HepG2 (cell line): Measurements from ENCODE around the gene KDELR3. TPM values are rescaled to one million over a fixed set of nuclear protein-coding genes. Genes with fewer than 3 reads are reported as not detected.

Source experiments
- ATAC-seq: fragments of 200-7000 bp; cut with Tn5 transposase; 3 replicates; pipeline ENCODE4 v1.9.1; 2020; ENCODE audit warnings: mild to moderate bottlenecking, moderate library complexity
- BruUV-seq: library from RNA; stranded (reverse); fragments of 400-500 nt; replicated peaks from 2 replicates; lab custom pipeline; 2021; lab: Mats Ljungman, UMichigan
- CTCF ChIA-PET: fragments of 300-600 bp; formaldehyde crosslinking; extraction: SDS; loops from one replicate; lab custom pipeline; 2021; ENCODE audit warnings: low total read pairs, inconsistent platforms, low intra/inter-chr PET ratio; lab: Yijun Ruan, JAX
- POLR2A ChIA-PET: fragments of 350-600 bp; sonication (Branson Sonifier 250); formaldehyde crosslinking; loops from one replicate; lab custom pipeline; 2020; ENCODE audit warnings: antibody characterized with exemption, inconsistent platforms; lab: Yijun Ruan, JAX
- DNase-seq: peaks from one replicate; pipeline ENCODE4 v3.0.0-alpha.2; 2015; ENCODE audit warnings: low spot score
- FAIRE-seq: peaks from 3 replicates; lab custom pipeline; 2011; peaks lifted over from hg19 to GRCh38; lab: Jason Lieb, UNC
- H2AFZ ChIP-seq: one replicate; pipeline ENCODE4 v1.6.1; 2011; ENCODE audit warnings: low read length, inconsistent platforms
- H3K27ac ChIP-seq: fragments of 300-600 bp; 3 replicates; pipeline ENCODE4 v1.8.0; 2011; ENCODE audit warnings: mixed run types, mild to moderate bottlenecking, mixed read lengths, low read length, inconsistent platforms; ENCODE audit not compliant: insufficient read depth; ENCODE audit errors: extremely low read length
- H3K27me3 ChIP-seq, 2 experiments: fragments of 200-600 bp in 1 of 2; 2 replicates in 1 of 2; 3 replicates in 1 of 2; pipeline versions ENCODE4 v1.6.0 to v1.8.0; 2011; ENCODE audit warnings: low read length in 2 of 2, mild to moderate bottlenecking in 2 of 2, moderate library complexity in 2 of 2, inconsistent platforms in 1 of 2; ENCODE audit not compliant: insufficient read depth in 2 of 2, control insufficient read depth in 1 of 2
- H3K36me3 ChIP-seq, 2 experiments: fragments of 200-600 bp in 1 of 2; replicated peaks in 1 of 2; 2 replicates in 1 of 2; 3 replicates in 1 of 2; pipeline versions ENCODE4 v1.5.1 to v1.8.0; 2011; ENCODE audit warnings: low read length in 2 of 2, inconsistent platforms in 1 of 2; ENCODE audit not compliant: insufficient read depth in 2 of 2, control insufficient read depth in 1 of 2
- H3K4me1 ChIP-seq: 2 replicates; pipeline ENCODE4 v1.5.1; 2012; ENCODE audit warnings: low read length, inconsistent platforms; ENCODE audit not compliant: insufficient read depth
- H3K4me2 ChIP-seq: 2 replicates; pipeline ENCODE4 v1.6.0; 2011; ENCODE audit warnings: low read depth, low read length, inconsistent platforms
- H3K4me3 ChIP-seq, 3 experiments: fragments of 200-600 bp in 1 of 3; sonication (generic), shearing (Covaris generic) in 1 of 3; replicated peaks in 1 of 3; 2 replicates each; pipeline ENCODE4 v1.5.1; 2011 to 2016; ENCODE audit warnings: low read length in 3 of 3, inconsistent platforms in 2 of 3, low read depth in 2 of 3, mild to moderate bottlenecking in 2 of 3, control low read depth in 1 of 3, mixed read lengths in 1 of 3; ENCODE audit not compliant: insufficient read depth in 1 of 3
- H3K79me2 ChIP-seq: one replicate; pipeline ENCODE4 v1.6.1; 2011; ENCODE audit warnings: low read length, inconsistent platforms; ENCODE audit not compliant: insufficient read depth
- H3K9ac ChIP-seq: 2 replicates; pipeline ENCODE4 v1.6.0; 2011; ENCODE audit warnings: mild to moderate bottlenecking, low read depth, low read length, inconsistent platforms; ENCODE audit not compliant: insufficient read depth
- H3K9me3 ChIP-seq: 2 replicates; pipeline ENCODE4 v1.5.1; 2012; ENCODE audit warnings: mild to moderate bottlenecking, low read length
- H4K20me1 ChIP-seq: 2 replicates; pipeline ENCODE4 v1.6.0; 2011; ENCODE audit warnings: inconsistent platforms, mild to moderate bottlenecking, low read length, moderate library complexity; ENCODE audit not compliant: insufficient read depth
- HES4 ChIP-seq: sonication (generic); formaldehyde crosslinking; IDR thresholded peaks from 2 replicates; pipeline ENCODE4 v1.9.0; 2021; ENCODE audit warnings: mild to moderate bottlenecking, missing genetic modification reagents, borderline replicate concordance
- RBFOX2 ChIP-seq: fragments of 200-400 bp; formaldehyde crosslinking; IDR thresholded peaks from 2 replicates; pipeline ENCODE4 v1.6.1; 2017; ENCODE audit warnings: low read depth, mild to moderate bottlenecking, low read length
- RBM22 ChIP-seq: fragments of 200-400 bp; formaldehyde crosslinking; optimal IDR thresholded peaks from 2 replicates; pipeline ENCODE3; 2017; ENCODE audit warnings: mild to moderate bottlenecking, low read length, moderate library complexity
- SSRP1 ChIP-seq: IDR thresholded peaks from 2 replicates; pipeline ENCODE4 v1.6.1; 2016; ENCODE audit warnings: control low read depth
- ZNF274 ChIP-seq: sonication (generic); formaldehyde crosslinking; IDR thresholded peaks from 2 replicates; pipeline ENCODE4 v1.5.1; 2020; ENCODE audit warnings: mild to moderate bottlenecking, missing genetic modification reagents
- ZNF569 ChIP-seq: sonication (generic); formaldehyde crosslinking; IDR thresholded peaks from 2 replicates; pipeline ENCODE4 v1.5.0; 2020; ENCODE audit warnings: mild to moderate bottlenecking, missing genetic modification reagents, moderate library complexity, borderline replicate concordance
- WGBS: methylation state at CpG from one replicate; pipeline ENCODE4 v1.1.6; 2017; ENCODE audit warnings: low lambda C conversion rate; 5-methylcytosine and 5-hydroxymethylcytosine counted together
- in situ Hi-C: cut with HindIII; loops from 2 replicates; pipeline ENCODE4 v1.10.0; 2017; ENCODE audit warnings: low pct_unique_long_range_greater_than_20kb; ENCODE audit not compliant: extremely low pct_ligation_motif_present
- intact Hi-C: fragments of 100-400 bp; cut with micrococcal nuclease; formaldehyde crosslinking; loops from one replicate; pipeline ENCODE4 v1.10.0; 2022; ENCODE audit not compliant: unreplicated experiment
- polyA plus RNA-seq, 8 experiments: library from polyadenylated mRNA; depleted of rRNA in 3 of 8; stranded (reverse) in 7 of 8; unstranded in 1 of 8; fragments of >200 nt; fragmentation: Illumina TruSeq in 4 of 8; extraction: Trizol in 4 of 8; gene quantifications; 2 replicates each; pipeline versions ENCODE4 v1.2.1 to v1.2.3, GENCODE V29; 2011 to 2016; ENCODE audit warnings: low read depth in 4 of 8, missing spikeins in 1 of 8, mixed read lengths in 1 of 8; ENCODE audit not compliant: insufficient read depth in 1 of 8
- total RNA-seq, 5 experiments: library from RNA; depleted of rRNA; stranded (reverse); fragments of >200 nt; fragmentation: Illumina TruSeq; extraction: Trizol; gene quantifications; 2 replicates each; pipeline ENCODE4 v1.2.3, GENCODE V29; 2016; ENCODE audit warnings: low read depth in 1 of 5
- TF ChIP-seq, protein P1 (sequence below), 2 experiments: fragments of 450-650 bp in 1 of 2; sonication (generic) in 1 of 2; formaldehyde crosslinking in 1 of 2; IDR thresholded peaks; 2 replicates each; pipeline versions ENCODE4 v1.6.1 to v1.8.0; 2016 to 2022; ENCODE audit warnings: antibody characterized with exemption in 1 of 2, mild to moderate bottlenecking in 1 of 2, missing genetic modification reagents in 1 of 2

KDELR3 gene
- total and polyA plus RNA-seq, 2 of the 13 experiments (the other 11 are each of a cell fraction or from before 2014, with no cell fraction given) = 24.2 to 65.7 TPM

DNA sequence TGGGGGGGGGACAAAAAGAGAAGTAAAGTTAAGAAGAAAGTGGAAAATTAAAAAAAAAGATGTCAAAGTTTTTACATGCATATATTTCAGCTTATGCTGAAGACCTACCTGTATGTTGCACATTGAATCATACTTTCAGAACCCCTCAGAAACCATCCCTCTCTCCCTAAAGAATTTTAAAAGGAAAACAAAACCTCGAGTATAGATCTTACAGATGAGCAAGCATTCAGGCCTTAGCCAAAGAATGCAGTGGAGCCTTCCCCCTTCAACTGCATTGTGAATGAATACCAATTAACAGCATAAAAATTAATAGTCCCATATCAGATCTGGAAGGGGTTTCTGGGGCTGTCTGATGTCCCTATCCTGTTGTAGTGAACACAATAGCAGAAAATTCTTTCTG, 16.3 kb downstream of the KDELR3 start:
- WGBS = 89% methylated on average over 1 of the region's 1 CpG
- no peak for DNase-seq
- BruUV-seq = no TSS peak
- H3K9me3 ChIP-seq = no peaks in the 10 kb centered on the region
- H4K20me1 ChIP-seq = peaks cover 3% of the 10 kb centered on the region
- no peak overlapping the region for H2AFZ ChIP-seq
- intact Hi-C loops (no loop called here), in situ Hi-C loops (no loop called here)
- peaks cover 18 to 55% of the 10 kb centered on the region in 2 experiments for H3K36me3 ChIP-seq
- ATAC-seq = no peak
- no peak overlapping the region for H3K4me2 ChIP-seq
- H3K9ac ChIP-seq = no peak overlapping the region
- H3K27me3 ChIP-seq = no peaks in the 10 kb centered on the region
- no peak for FAIRE-seq
- H3K4me1 ChIP-seq = no peaks in the 10 kb centered on the region
- CTCF ChIA-PET = no interaction called here
- no peak for TF ChIP-seq ZNF569 (CRISPR knock-in tag)
- TF ChIP-seq RBM22 = peak; percentile 31
- TF ChIP-seq SSRP1 = peak; percentile 43; the same call in 1 of the 2 replicates
- TF ChIP-seq, protein P1, sequence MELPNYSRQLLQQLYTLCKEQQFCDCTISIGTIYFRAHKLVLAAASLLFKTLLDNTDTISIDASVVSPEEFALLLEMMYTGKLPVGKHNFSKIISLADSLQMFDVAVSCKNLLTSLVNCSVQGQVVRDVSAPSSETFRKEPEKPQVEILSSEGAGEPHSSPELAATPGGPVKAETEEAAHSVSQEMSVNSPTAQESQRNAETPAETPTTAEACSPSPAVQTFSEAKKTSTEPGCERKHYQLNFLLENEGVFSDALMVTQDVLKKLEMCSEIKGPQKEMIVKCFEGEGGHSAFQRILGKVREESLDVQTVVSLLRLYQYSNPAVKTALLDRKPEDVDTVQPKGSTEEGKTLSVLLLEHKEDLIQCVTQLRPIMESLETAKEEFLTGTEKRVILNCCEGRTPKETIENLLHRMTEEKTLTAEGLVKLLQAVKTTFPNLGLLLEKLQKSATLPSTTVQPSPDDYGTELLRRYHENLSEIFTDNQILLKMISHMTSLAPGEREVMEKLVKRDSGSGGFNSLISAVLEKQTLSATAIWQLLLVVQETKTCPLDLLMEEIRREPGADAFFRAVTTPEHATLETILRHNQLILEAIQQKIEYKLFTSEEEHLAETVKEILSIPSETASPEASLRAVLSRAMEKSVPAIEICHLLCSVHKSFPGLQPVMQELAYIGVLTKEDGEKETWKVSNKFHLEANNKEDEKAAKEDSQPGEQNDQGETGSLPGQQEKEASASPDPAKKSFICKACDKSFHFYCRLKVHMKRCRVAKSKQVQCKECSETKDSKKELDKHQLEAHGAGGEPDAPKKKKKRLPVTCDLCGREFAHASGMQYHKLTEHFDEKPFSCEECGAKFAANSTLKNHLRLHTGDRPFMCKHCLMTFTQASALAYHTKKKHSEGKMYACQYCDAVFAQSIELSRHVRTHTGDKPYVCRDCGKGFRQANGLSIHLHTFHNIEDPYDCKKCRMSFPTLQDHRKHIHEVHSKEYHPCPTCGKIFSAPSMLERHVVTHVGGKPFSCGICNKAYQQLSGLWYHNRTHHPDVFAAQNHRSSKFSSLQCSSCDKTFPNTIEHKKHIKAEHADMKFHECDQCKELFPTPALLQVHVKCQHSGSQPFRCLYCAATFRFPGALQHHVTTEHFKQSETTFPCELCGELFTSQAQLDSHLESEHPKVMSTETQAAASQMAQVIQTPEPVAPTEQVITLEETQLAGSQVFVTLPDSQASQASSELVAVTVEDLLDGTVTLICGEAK (IDR thresholded peaks at IDR 0.05) = no peak
- TF ChIP-seq, protein P1 (CRISPR knock-in tag; IDR thresholded peaks at IDR 0.05) = no peak
- TF ChIP-seq ZNF274 (CRISPR knock-in tag) = no peak
- TF ChIP-seq RBFOX2 = peak; percentile 34; the same call in 1 of the 2 replicates
- no peak for TF ChIP-seq HES4 (CRISPR knock-in tag)
- POLR2A ChIA-PET = interaction anchor here (1.5 kb wide), 1 partner anchor 21 kb away, joined by 5 read pairs; no protein-coding TSS in a partner anchor
- no peak overlapping the region for H3K27ac ChIP-seq
- H3K79me2 ChIP-seq = no peaks in the 10 kb centered on the region
- no peak overlapping the region for H3K4me3 ChIP-seq
